Measurements from ENCODE around the gene ZBTB17. TPM values are rescaled to one million over a fixed set of nuclear protein-coding genes. Genes with fewer than 3 reads are reported as not detected.

Gene ZBTB17
- polyA plus RNA-seq, 3 donors from 2014 or later = 6.1 to 21.4 (median 7.0) TPM

DNA sequence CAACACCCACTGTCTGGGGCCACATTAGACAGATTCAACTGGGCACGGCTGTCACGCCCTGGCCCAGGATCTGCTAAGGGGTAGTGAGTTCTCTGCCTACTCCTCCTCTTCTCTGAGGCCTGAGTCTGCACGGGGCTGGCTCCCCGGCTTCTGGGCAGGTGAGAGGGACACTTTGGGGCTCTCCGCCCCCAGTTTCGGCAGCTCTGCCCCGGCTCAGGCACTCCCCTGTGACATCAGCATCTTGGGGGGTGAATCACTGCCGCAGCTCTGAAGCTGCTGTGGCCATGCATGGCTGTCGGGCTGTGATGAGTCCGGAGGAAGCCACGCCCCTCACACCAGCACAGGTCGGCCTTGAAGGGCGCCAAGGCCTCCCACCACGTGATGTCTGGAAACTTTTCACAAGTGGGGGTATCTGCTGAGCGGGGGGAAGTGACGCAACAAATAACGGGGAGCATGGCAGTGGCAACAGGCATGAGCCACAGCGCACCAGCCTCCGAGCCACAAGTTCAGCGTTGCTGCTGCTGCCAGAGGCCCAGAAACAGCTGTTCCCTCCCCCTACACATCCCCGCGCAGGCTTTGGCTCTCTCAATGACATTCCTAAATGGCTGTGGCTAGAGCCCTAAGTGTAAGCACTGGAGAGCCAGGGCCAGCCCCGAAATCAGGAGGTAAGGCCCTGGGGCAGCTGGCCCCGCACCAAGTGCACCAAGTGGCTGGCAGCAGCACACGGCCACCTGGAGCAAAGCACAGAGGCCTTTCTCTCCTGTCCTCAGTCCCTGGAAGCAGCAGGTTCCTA lies 26.3 kb downstream of the ZBTB17 start:
- Mint-ChIP-seq H3K9me3 (peaks cover 0 to 2% (median 0%) of the 10 kb centered on the region in 6 donors), H3K4me3 (peak overlapping the region; percentile 63 to 75 (median 72)), H3K36me3 (peaks cover 0 to 4% (median 0%) of the 10 kb centered on the region in 3 donors), H3K27ac (peak overlapping the region; percentile 87 to 99 (median 95)), H3K27me3 (ENCODE audit: low read depth in 3 of 3) (peaks cover 3 to 28% (median 14%) of the 10 kb centered on the region in 3 donors), H3K4me1 (peaks cover 60 to 74% of the 10 kb centered on the region in 2 donors)
- peak; percentile 91 to 96 (median 91) for DNase-seq

DNA sequence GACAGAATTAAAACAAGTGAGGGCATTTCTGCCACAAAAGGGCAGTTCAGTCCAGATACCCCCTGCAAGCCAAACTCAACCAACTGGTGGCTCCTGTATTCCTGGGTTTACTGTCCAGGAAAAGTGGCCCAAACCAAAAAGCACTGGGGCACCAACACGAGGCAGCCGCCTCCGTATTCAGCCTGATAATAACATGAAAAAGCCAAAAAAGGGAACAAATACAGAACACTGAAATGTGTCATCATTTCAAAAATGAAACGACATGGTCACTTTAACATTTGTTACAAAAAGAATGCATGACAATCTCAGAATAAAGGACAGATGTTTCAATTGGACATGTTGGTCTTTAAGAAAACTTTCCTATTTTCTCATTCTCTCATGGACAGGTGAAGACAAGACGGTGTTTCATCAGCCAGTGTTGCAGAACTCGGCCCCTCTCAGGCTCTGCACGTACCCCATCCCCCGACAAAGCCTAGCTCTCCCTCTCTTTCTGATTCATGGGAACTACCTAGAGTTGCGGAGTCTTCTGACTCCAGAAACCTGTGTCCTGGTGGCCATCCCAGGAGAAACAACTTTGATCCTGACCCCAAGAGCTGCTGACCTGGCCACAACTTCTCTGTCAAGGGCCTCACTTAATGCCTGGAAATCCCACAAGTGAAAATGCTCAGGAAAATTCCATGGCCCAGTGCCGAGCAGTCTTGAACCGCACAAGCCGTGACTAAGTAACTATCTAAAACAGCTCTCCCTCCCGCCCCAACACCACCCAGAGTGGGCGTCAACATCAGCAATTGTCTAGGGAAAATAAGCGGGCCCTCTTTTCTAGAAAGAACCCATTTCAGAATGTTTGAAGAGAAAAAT lies 27.1 kb downstream of the ZBTB17 start:
- Mint-ChIP-seq H3K27me3 (ENCODE audit: low read depth in 3 of 3) (peaks cover 3 to 28% (median 14%) of the 10 kb centered on the region in 3 donors), H3K9me3 (peaks cover 0 to 2% (median 0%) of the 10 kb centered on the region in 6 donors), H3K4me1 (peaks cover 60 to 71% of the 10 kb centered on the region in 2 donors), H3K27ac (peak overlapping the region; percentile 87 to 99 (median 95)), H3K4me3 (peak overlapping the region; percentile 63 to 75 (median 72)), H3K36me3 (peaks cover 0 to 4% (median 0%) of the 10 kb centered on the region in 3 donors)
- no peak for DNase-seq

DNA sequence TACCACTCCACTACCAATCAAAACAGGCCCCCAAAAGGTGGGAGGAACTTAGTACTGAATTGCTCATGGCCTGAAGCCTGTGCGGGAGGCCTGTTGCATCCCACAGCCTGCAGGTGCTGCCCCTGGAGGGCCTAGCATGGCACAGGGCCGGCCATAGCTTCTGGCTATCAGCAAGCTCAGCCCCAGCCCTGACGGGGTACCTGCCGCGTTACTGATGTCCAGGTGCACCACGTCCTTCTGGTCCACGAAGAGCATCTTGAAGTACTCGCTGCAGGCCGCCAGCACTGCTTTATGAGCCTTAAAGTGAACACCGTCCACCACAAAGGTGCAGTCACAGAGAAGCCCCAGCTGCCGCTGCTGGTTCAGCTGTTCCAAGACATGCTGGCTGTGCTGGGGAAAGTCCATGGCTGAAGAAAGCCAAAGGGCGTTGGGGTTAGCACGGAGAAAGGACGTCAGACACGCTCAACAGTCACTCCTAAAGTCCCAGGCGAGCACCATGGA lies 27.8 kb downstream of the ZBTB17 start:
- no peak for DNase-seq
- H3K27me3 Mint-ChIP-seq (ENCODE audit: low read depth in 3 of 3) = peaks cover 3 to 28% (median 14%) of the 10 kb centered on the region in 3 donors
- H3K4me3 Mint-ChIP-seq = peak overlapping the region in 3 of 5 donors; percentile 9 to 75 (median 38)
- H3K27ac Mint-ChIP-seq = peak overlapping the region; percentile 87 to 99 (median 95)
- H3K36me3 Mint-ChIP-seq = peaks cover 0 to 4% (median 0%) of the 10 kb centered on the region in 3 donors
- peaks cover 0 to 2% (median 0%) of the 10 kb centered on the region in 6 donors for H3K9me3 Mint-ChIP-seq
- peaks cover 60 to 68% of the 10 kb centered on the region in 2 donors for H3K4me1 Mint-ChIP-seq

DNA sequence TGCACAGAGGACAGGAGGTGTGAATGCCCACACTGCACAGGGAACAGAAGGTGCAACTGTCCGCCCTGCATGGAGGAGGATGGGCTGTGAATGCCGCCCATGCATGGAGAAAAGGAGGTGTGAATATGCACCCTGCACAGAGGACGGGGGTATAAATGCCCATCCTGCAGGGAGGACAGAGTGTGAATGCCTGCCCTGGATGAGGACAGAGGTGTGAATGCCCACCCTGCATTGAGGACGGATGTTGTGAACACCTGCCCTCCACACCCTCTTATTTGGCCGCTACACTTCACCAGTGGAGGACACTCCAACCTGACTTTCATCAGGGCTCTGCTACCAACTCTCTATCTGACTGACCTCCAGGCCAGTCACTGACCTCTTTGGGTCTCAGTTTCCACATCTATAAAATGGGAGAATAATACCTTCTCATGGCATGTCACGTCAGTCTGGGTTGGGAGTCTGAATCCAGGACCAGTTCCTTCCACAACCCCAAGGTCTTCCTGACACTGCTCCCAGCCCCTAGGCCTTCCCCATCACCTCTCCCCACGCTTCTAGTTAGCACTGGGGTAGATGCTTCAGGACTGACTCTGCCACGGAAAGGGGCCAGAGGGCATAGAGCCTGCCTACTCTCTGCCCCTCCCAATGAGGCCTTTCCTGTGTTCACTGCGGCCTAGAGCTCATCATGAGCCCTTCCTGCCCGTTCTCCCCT lies 28.4 kb downstream of the ZBTB17 start:
- peaks cover 3 to 26% (median 14%) of the 10 kb centered on the region in 3 donors for H3K27me3 Mint-ChIP-seq (ENCODE audit: low read depth in 3 of 3)
- peaks cover 0 to 2% (median 0%) of the 10 kb centered on the region in 6 donors for H3K9me3 Mint-ChIP-seq
- H3K4me1 Mint-ChIP-seq = peaks cover 58 to 65% of the 10 kb centered on the region in 2 donors
- peaks cover 0 to 4% (median under 1%) of the 10 kb centered on the region in 3 donors for H3K36me3 Mint-ChIP-seq
- DNase-seq = peak in 1 of 3 donors; percentile 33
- peak overlapping the region in 4 of 5 donors; percentile 27 to 75 (median 46) for H3K4me3 Mint-ChIP-seq
- peak overlapping the region; percentile 87 to 99 (median 95) for H3K27ac Mint-ChIP-seq

DNA sequence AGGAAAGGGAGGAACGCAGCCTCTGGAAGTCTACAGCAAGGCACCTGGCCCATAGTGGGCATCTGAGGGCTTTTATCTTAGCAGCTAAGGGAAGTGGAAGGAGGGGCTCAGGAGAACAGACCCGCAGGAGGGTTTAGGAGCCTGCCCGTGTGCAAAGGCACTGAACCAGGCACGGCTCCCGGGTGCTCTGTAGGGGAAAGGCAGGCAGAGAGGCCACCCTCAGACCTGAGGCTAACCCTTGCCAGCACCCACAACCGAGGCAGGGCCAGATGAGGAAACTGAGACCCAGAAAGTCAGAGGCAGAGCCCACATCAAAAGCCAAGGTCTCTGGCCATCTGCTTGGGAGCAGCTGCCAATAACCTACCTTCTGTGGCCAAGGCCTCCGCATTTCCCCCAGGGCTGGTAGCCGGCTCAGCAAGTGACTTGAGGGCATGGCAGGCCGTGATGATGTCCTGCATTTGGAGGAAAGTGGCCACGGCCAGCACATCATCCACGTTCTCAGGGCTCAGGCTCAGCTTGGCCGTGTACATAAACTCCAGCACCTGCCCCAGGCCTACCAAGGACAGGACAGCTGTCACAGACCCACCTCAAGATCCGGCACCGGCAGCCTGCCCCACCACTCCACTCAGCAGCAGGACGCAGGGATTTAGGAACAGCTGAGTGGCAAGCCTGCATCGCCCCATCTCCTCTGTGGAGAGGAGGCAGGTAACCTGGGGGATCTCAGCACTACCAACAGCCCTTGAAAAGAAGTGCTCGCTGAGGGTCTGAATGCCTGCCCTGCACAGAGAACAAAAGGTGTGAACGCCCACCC lies 29.1 kb downstream of the ZBTB17 start:
- no peak for DNase-seq
- Mint-ChIP-seq H3K4me3 (peak overlapping the region in 3 of 5 donors; percentile 7 to 53 (median 7)), H3K9me3 (peaks cover 0 to 2% (median 0%) of the 10 kb centered on the region in 6 donors), H3K27ac (peak overlapping the region; percentile 87 to 99 (median 95)), H3K4me1 (peaks cover 56 to 57% of the 10 kb centered on the region in 2 donors), H3K27me3 (ENCODE audit: low read depth in 3 of 3) (peaks cover 3 to 22% (median 14%) of the 10 kb centered on the region in 3 donors), H3K36me3 (peaks cover 0 to 4% (median 4%) of the 10 kb centered on the region in 3 donors)

DNA sequence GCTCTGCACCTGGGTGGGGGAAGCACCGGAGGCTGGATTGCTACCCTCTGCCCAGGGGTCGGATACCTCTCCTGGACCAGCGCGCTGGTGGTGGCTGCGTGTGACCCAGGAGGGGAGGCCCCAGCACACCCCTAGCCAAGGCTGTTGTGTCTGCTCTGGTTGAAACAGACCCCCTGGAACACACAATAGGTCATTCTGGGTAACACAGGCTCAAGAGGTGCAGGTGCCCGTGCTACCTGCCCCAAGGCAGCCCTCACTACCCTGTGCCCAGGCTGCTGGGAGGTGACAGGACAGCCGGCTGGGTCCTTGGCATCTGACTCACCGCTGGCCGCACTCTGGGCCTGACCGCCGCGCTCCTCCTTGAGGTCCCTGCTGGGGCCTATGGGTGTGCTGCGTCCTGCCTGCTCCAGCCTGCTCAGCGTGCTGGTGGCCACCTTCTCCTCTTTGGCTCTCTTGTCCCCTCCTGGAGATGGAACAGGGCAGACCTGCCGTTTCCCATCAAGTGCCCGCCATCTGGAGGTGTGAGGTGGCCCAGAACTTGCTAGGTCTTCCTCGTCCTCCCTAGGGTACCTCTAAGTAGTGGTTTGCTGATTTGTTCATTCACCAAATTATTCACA lies 30.0 kb downstream of the ZBTB17 start:
- Mint-ChIP-seq H3K4me1 (peaks cover 49% of the 10 kb centered on the region in 2 donors), H3K9me3 (peaks cover 0 to 2% (median 0%) of the 10 kb centered on the region in 6 donors), H3K27ac (peak overlapping the region in 5 of 6 donors; percentile 60 to 95 (median 82)), H3K4me3 (no peak overlapping the region), H3K27me3 (ENCODE audit: low read depth in 3 of 3) (peaks cover 3 to 22% (median 14%) of the 10 kb centered on the region in 3 donors), H3K36me3 (peaks cover 0 to 4% (median 4%) of the 10 kb centered on the region in 3 donors)
- DNase-seq = no peak

DNA sequence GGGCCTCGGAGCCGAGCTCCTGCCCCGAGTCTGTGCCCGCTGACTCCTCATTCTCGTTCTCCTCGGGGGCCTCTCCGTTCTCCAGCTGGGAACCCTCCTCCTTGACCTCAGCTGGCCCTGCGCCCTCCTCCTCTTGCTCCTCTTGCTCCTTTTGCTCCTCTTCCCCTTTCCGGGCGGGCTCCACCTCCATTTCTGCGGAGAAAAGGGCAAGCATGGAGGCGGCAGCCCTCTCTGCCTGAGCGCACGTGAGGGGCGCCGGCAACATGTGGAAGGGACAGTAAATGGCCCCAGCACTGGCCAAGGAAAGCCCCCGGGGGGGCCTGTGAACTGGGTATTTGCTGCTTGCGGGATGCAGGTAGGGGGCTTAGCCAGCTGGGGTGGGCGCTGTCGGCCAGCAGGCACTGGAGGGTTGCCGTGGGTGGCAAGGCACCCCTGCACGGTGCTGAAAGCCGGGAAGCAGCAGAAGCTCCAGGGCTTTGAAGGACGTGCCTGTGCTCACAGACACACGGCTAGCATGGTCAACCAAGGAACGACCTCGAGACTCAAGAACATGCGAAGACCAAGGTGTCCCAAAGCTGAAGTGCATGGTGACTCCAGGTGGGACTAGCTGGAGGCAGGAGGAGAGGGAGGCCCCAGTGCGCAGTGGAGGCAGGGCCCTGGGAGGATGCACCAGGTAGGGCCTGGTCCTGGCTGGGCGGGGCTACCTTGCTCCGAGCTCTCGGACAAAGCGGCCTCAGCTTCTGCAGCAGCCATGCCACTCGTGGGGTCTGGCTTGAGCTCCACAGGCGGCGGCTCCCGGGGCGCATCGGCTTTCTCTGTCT lies 30.7 kb downstream of the ZBTB17 start:
- peaks cover 0 to 2% (median 0%) of the 10 kb centered on the region in 6 donors for H3K9me3 Mint-ChIP-seq
- peaks cover 41 to 42% of the 10 kb centered on the region in 2 donors for H3K4me1 Mint-ChIP-seq
- peaks cover 3 to 20% (median 14%) of the 10 kb centered on the region in 3 donors for H3K27me3 Mint-ChIP-seq (ENCODE audit: low read depth in 3 of 3)
- H3K27ac Mint-ChIP-seq = no peak overlapping the region
- no peak overlapping the region for H3K4me3 Mint-ChIP-seq
- peaks cover 2 to 5% (median 4%) of the 10 kb centered on the region in 3 donors for H3K36me3 Mint-ChIP-seq
- no peak for DNase-seq

DNA sequence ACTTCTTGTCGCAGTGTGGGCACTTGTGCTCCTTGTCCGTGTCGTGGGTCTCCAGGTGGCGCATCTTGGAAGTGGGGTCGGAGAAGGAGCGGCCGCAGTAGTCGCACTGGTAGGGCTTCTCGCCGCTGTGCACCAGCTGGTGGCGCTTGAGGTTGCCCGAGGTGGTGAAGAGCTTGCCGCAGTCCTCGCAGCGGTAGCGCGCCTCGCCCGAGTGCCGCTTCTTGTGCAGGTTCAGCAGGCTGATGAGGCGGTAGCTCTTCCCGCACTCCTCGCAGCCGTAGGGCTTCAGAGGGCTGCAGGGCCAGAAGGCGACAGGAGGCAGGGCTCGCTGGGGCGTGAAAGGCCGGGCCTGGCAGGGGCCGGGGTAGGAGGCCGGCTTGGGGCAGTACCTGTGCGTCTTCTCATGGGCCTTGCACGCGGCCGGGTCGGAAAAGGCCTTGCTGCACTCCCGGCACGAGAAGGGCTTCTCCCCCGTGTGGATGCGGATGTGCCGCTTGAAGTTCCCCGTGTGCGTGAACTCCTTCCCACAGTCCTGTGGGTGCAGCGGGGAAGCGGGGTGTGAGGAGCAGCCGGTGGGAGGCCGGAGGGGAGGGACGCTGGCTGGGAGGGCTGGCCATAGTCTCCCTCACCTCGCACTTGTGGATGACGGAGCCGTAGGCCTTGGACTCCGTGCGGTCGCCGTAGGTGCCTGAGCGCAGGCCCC lies 31.4 kb downstream of the ZBTB17 start:
- H3K36me3 Mint-ChIP-seq = peaks cover 4 to 12% (median 5%) of the 10 kb centered on the region in 3 donors
- H3K9me3 Mint-ChIP-seq = peaks cover 0 to 2% (median 0%) of the 10 kb centered on the region in 6 donors
- peaks cover 34% of the 10 kb centered on the region in 2 donors for H3K4me1 Mint-ChIP-seq
- H3K4me3 Mint-ChIP-seq = no peak overlapping the region
- no peak overlapping the region for H3K27ac Mint-ChIP-seq
- H3K27me3 Mint-ChIP-seq (ENCODE audit: low read depth in 3 of 3) = peaks cover 1 to 17% (median 8%) of the 10 kb centered on the region in 3 donors
- DNase-seq = no peak

DNA sequence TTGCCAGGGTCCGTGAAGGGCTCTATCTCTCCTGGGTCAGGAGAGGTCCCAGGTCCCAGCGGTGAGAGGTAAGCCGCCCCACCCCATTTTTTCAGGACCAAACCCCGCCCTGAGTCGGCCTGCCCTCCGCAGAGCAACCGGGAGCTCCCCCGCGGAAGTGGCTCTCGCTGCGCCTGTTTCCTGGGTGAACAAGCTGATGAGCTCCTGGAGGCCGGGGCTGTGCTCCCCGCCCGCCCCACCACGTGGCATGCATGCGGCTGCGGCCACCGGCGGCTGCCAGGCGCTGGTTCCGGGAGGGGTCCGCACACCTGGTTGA lies 32.0 kb downstream of the ZBTB17 start:
- Mint-ChIP-seq H3K27me3 (ENCODE audit: low read depth in 3 of 3) (peaks cover 0 to 14% (median 5%) of the 10 kb centered on the region in 3 donors), H3K4me1 (peaks cover 29% of the 10 kb centered on the region in 2 donors), H3K36me3 (peaks cover 8 to 15% (median 9%) of the 10 kb centered on the region in 3 donors), H3K9me3 (peaks cover 0 to 2% (median 0%) of the 10 kb centered on the region in 6 donors), H3K4me3 (no peak overlapping the region), H3K27ac (no peak overlapping the region)
- DNase-seq = no peak

DNA sequence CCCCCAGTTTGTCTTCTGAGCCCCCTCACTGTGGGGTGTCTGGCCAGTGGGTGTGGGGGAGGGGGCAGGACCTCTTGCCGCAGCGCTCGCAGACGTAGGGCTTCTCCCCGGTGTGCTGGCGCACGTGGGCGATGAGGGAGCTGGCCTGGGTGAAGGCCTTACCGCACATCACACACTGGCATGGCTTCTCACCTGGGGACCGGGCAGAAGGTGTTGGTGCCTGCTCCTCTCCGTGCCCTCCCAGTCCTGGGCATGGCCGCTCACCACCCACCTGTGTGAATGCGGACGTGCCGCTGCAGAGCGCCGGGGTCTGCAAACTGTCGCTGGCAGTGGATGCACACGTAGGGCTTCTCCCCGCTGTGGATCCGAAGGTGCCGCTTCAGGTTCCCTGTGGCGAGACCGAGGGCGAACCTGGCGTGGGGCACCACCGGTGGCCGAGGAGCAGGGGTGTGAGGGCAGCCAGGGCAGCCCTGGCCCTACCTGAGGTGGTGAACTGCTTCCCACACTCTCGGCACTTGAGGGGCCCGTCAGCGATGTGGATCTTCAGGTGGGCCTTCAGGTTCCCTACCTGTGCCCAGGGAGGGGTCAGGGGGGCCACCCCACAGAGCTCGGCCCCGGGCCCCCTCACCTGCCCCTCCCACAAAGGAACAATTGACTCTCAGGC lies 32.4 kb downstream of the ZBTB17 start:
- Mint-ChIP-seq H3K36me3 (peaks cover 9 to 15% (median 11%) of the 10 kb centered on the region in 3 donors), H3K27ac (no peak overlapping the region), H3K27me3 (ENCODE audit: low read depth in 3 of 3) (peaks cover 0 to 13% (median 5%) of the 10 kb centered on the region in 3 donors), H3K4me1 (peaks cover 24% of the 10 kb centered on the region in 2 donors), H3K9me3 (peaks cover 0 to 2% (median 0%) of the 10 kb centered on the region in 6 donors), H3K4me3 (no peak overlapping the region)
- DNase-seq = no peak
